Stromal cell of bone marrow (primary cell): ENCODE data around the gene TBATA.

Experiments
- DNase-seq: peaks from one replicate; pipeline ENCODE4 v3.0.0-alpha.2; 2012; ENCODE audit warnings: low read depth

The TBATA gene

DNA sequence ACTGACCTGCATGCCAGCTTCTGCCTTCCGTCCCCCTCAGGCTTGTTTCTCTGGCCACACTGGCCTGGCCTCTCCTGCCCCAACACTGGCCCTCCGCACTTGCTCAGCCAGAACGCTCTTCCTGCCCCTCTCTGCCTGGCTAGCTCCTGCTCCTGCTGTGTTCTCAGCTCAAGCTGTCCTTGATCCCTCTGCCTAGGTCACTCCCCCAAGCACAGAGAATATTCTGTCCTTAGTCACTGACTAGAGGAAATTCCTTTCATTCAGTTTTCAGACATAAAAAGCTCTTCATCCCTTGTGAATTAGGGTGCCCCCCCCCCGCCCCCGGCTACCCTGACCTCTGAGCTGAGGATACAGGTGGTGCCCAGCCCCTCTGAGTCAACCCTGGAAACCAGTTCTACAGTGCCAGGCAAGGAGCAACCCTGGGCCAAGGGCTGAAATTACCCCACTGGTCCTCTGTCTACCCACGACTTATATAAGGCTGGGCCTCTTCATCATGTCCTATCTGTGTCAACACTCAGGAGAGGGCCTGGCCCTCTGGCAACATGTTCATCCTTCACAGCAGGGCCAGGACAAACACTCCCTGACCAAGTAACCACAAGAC, 23.9 kb upstream of the TBATA start:
- no peak for DNase-seq

DNA sequence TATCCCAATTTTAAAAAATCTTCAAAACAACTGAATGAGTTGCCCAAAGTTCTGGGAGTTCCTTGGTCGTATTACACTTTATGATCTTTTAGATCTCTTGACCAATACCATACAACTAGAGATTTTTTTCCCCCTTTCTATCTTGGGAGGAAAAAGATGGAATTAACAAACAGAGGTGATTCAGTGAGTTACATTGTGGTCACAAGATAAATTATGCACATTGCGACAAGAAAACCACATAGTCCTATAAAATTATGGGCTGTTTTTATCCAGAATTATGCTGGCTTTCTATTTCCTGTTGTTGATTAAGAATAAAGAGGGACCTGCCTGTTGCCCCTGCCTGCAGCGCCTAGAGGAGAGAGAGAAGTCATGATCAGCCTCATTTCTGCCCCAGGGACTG, 22.4 kb upstream of the TBATA start:
- no peak for DNase-seq

DNA sequence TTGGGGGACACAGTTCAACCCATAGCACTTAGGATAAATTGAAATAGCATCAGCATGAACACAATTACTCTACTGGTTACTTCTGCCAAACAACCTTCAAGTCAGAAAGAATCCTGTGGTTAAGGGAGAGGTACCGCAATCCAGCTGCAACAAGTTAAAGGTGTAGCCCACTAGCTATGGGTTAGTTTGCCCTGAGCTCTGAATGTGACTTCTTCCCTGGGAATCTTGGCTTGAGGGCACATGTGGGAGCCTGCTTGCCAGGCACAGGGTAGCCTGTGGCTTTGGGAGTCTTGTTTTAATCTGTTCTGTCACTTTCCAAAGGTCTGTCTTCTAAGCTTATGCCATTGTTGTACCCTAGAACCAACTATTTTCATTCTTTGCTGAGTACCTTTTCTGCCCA, 21.7 kb upstream of the TBATA start:
- no peak for DNase-seq

GRCh38 chr10:70805619-70806215, 20.5 kb upstream of the TBATA start:
- DNase-seq, result no peak

DNA sequence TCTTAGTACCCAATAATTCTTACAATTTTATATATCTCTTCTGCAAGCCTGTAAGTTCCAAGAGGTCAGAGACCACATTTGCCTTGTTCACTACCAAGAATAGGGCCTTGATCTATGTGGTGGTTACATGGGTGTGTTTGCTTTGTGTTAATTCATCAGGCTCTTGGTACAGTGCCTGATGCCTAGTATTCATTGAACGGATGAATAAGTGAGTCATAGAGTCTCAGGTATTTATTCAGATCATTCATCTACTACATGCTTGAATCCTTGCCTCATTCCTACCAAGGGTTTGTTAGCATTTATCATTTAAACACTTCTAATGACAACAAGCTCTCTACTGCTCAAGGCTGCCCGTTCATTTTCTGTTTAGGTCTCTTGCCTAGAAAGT, 19.2 kb upstream of the TBATA start:
- no peak for DNase-seq

- DNase-seq, result no peak
Observed at GRCh38 chr10:70803775-70804420, 18.7 kb upstream of the TBATA start.

GRCh38 chr10:70801854-70802253, 16.7 kb upstream of the TBATA start:
- DNase-seq, result no peak

DNA sequence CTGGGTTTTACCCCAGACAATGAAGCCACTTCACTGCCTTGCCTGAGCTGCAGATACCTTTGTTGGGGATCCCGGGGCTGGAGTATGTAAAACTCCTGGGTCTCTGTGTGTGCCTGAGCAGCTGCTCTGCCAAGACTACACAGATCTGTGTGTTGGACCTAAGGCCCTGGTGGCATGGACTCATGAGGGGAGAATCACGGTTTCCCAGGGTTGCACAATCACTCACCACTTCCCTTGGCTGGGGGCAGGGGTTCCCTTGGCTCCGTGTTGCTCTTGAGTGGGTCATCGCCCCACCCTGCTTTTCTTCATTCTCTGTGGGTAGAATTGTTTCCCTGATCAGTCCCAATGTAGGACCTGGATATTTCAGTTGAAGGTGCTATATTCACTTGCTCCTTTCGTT, 13.9 kb upstream of the TBATA start:
- DNase-seq, result no peak

GRCh38 chr10:70797840-70798239, 12.7 kb upstream of the TBATA start:
- DNase-seq, result no peak

- DNase-seq, result no peak
Observed at GRCh38 chr10:70795613-70796012, 10.4 kb upstream of the TBATA start.

- no peak for DNase-seq
Observed at GRCh38 chr10:70791386-70792039, 6.3 kb upstream of the TBATA start.

DNA sequence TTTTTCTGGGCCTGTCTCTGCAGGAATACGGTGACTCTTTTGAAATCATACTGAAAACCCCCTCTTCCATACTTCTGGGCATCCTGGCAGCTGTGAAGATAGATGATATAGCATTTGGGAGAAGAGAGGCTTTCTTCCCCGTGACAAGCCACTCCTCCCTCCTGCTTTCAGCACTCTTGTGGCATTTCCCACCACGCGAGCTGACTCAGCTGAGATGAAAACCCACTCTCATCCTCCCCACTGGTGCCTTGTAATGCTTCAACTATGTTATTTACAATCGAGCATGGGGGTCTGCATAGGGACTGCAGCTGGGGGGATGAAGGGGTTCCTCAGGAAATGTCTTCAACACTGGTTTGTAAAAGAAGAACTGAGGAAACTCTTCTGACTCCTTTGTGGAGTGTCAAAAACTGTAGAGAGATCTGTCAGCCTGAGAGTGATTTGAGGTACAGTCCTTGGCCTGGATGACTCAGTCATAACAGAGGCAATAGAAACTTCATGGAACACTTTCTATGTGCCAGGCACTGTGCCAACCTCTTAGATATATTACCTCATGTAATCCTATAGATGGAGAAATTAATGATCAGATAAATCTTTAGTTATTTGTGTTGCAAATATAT, 1.7 kb upstream of the TBATA start:
- DNase-seq, result no peak

- no peak for DNase-seq
Observed at GRCh38 chr10:70784471-70784870, 706 bp downstream of the TBATA start.

DNA sequence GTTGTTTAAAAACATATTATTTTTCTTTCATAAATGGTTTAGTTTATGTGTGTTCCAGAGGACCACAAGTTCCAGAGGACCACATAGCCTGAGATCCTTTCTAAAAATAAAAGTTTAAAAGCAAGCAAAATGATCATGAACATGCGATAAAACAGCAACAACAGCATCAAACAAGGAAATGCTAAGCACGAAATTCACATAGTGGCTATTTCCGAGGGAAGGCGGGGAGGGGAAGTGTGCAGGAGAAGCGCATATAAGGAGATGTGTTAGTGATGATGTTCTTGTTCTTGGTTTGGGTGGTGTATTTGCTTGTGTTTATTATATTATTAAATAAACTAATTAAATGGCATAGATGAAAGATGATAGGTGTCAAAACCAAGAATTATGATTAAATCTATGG, 1.2 kb downstream of the TBATA start:
- DNase-seq, result no peak

DNA sequence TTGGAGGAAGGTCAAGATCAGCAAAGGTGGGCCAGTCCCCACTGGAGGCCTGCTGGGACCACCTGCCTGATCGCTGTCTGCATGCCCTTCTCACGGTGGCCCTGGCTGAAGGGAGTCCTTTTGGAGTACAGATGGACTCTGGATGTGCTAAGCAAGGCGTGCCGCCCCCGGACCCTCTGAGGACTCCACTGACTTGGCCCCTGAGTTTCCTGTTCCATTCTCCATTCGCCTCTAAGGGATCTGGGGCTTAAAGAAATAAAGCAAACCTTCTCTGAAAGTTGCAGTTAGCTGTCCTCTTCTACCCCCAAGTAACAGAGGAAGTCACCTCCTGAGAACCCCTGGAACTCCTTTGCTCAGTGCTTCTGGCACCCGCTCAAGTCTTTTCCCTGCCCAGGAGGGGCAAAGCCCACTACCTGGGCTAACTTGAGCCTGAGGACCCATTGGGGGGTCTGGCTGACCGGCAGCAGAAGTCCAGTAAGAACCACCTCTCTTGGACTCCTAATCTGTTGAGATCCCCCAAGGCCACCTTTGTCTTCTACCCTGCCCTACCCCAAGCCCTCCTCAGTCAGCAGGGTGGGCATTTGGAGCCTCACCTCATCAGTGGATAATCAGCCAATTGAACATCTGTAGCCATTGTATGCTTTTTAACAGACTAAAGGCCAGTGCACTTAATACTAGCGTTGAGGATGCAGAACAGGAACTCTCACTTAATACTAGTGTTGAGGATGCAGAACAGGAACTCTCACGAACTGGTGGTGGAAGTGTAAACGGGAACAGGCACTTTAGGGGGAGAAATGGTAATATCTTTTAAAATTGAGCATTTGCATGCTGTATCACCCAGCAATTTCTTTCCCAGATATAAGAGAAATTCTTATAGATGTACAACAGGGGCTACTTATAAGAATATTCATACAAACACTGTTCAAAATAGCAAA, 2.2 kb downstream of the TBATA start:
- no peak for DNase-seq

DNA sequence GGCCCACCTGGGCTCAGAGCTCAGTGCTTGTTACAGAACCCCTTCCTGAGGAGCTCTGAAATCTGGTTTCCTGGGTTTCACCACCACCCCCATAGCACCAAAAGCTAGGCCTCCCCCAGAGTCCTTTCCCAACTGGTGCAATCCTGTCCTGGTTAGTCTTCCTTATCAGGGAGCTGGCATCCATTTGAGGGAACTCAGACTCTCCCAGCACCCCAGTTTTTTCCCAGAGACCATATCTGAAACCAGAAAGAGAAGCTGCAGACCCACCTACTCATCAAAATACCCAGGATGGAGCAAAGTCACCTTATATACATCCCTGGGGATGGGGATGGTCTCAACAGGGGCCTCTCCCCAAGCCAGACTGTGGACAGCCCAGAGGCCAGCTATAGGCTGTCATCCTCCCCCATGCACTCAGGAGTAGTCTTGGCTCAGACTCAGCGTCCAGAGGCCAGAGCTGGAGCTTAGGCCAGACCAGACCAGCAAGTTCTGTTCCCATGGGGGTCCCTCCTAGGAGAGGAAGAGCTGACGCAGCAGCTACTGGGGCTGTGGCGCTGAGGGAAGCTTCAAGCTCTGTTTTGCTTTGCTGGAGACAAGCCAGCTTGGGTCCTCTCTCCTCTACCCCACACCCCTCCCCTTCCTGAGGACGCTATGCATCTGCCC, 3.0 kb downstream of the TBATA start:
- no peak for DNase-seq

- no peak for DNase-seq
Observed at GRCh38 chr10:70781461-70782051, 3.6 kb downstream of the TBATA start.

DNA sequence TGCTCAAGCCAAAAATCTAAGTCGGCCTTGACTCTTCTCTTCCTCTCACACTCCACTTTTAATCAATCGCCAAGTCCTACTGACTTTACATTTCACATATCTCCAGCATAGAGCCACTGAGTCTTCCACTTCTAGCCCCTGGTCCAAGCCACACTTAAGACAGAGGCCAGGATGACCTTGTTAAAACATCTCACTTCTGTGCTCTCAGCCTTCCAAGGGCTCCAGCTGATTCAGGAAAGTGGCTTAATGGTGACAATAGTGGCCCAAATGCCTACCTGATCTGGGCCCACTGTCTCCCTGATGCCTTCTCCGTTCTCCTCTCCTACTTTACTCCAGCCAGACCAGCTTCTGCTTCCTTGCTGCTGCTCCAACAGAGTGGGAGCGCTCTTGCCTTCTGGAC, 4.4 kb downstream of the TBATA start:
- no peak for DNase-seq

DNA sequence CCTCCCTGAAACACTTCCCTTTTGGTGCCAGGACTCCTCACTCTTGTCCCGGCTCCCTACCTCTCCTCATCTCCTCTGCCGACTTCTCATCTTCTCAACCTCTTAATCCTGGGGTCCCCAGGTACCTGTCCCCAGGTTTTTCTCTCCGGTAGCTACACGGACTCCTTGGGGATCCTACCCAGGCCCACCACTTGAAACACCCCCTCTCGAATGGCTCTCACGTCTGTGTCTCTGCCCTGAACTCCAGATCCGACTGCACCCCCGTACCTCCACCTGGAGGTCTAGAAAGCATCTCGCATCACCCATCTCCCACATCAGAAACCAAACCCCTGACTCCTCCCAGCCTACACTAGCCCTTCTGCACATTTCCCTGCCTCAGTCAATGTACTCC, 4.8 kb downstream of the TBATA start:
- no peak for DNase-seq

DNA sequence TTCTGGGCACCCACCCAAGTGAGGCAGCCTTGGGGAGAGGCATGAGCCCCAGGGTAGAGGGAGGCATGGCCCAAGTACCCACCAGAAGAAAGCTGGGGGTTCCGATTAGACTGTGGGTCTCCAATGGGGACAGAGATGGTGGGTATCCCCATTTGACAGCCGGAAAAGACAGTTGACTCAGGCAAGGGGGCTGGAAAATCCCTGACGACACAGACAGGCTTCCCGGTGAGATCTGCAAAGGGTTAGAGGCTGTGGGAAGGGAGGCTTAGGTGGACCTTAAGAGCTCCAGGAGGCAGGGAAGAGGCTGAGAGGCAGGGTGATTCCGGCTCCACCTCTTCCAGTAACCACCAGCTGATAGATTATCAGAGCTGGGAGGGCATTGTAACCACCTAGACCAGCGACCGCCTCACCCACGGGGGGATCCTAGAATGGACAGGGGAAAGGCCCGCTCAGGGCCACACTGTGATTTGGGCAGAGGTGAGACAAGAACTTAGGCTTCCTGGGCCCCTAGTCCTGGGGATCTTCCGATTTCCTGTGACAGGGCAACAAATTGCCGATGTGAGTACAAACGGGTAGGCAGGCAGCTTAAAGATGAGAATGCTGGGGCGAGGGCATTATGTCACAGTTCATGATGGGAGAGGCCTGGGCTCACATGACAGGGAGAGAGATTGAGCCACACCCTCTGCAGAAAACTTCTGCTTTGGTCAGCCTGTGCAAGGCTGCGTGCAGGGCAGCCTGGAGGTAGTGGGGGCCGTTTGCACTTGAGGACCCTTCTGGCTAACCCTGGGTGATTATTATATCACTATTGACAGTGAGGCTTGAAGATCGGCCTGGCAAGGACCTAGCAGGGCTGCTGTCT, 5.4 kb downstream of the TBATA start:
- DNase-seq, result no peak
